NOMO-1 treated with DMSO at 0.1 percent for 48 hours (cell line): ENCODE measurements around the gene RRP15.
A peak's percentile ranks its signal among the peaks of the same experiment; 100 is the strongest.

Source experiments
- DNase-seq: peaks from one replicate; lab custom pipeline; 2025; ENCODE audit not compliant: unreplicated experiment; lab: John Stamatoyannopoulos, UW

RRP15 gene

GRCh38 chr1:218361298-218362065 is 76.4 kb downstream of the RRP15 start:
- DNase-seq: peak; percentile 7

- no peak for DNase-seq
Observed at GRCh38 chr1:218362418-218363076, 77.5 kb downstream of the RRP15 start.

DNA sequence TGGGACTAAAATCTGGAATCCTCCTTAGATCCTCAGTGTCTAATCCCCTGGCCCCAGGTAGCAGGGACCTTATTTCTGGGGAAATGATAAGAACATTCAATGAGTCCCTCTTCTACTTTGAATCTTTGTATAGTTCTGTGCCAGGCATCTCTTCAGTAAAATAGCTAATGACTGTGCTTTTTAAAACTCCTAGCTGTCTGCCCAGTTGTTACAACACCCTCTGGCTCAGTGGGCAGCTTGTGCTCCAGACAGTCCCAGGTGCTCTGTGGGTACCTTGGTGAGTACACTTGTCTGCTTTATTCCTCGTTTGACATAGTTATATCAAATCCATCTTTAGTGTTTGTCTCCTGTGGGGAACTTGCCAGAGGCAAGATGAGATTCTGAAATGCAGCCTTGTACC is 78.0 kb downstream of the RRP15 start:
- no peak for DNase-seq

- DNase-seq: no peak
Observed at GRCh38 chr1:218364028-218364710, 79.1 kb downstream of the RRP15 start.

DNA sequence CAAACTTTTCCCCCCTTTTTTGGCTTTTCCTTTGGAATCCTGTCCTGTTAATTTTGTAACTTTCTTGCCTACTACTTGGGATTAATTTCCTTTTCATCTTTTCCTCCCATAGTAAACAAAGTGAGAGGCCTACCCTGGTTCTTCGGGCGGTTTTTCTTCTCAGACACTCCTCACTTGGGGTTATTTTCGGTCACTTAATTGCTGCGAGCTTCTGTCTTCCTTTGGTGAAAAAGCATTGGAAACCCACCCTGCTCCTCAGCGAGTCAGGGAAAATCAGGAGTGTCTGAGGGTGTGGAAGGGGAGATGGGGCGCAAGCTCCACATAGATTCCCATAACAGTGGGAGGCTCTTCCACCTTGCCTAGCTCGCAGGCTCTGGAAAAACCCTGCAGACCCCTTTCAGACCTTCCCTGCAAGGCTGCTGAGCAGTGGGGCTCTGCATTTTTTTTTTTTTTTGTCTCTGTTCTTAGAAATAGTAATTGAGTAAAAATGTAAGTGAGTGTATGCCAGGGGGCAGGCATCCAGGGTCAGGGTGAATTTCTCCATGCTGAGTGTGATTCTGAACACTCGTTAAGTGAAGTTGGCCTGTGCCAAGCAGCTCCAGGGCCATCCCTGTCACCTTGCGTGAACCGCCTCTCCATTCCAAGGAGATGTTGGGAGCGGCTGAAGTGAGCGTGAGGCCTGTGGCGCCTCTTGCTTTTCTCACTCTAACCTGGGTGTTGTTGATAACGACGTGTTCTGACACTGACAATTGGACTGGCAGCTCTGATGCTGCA is 80.3 kb downstream of the RRP15 start:
- DNase-seq: no peak

GRCh38 chr1:218366322-218367052 is 81.4 kb downstream of the RRP15 start:
- DNase-seq: no peak

DNA sequence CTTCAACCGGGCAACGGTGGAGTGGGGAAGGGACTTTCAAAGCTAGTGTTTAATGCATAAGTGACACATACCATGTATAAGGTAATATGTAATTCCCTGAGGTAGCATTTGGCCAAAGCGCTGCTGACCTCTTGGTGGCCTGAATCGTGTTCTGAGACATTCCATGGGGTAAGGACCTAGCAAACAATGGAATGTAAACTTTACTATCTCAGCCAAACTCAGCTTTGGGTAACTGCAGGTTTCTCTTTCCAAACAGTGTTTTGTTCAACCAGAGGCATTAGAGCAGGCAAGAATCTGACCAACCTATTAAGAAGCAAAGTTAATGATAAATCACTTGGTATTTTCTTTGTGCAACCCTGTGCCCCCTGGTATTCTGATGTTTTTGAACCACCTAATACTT is 82.0 kb downstream of the RRP15 start:
- DNase-seq: no peak

- no peak for DNase-seq
Observed at GRCh38 chr1:218368686-218369085, 83.6 kb downstream of the RRP15 start.

DNA sequence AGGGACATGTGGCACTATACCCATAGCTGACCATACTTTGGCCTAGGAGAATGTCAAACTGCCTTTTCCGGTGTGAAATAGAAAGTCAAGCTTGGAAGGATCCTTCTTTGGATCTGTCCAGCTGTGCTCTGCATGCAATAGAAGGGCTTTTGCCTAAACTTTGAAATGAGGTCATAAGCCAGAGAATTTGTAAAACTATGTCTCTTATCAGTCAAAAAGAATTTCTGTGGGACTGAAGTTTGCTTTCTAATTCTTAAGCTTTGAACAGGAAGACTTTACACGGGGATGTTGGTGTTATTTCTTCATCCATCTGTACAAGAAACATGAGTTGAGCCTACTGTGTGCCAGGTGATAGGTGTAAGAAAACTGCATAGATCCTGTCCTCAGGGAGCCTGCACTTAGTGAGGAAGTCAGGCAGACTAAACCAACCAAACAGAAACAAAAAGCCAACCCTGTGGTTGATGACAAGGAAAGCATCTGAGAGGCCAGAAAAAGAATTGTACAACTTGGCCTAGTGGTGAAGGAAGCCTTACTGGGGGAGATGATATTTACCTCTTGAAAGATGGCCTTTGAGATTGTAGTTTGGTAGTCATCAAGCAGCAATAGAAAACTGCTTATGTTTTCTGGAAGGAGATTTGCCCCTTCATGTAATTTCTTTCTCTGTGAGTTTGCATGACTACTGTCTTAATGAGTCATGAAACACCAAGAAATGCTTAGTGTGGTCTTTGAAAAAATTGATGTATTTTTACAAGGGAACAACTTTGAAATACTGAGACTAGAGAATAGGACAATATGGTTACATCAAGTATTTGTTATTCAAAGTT is 84.8 kb downstream of the RRP15 start:
- no peak for DNase-seq

DNA sequence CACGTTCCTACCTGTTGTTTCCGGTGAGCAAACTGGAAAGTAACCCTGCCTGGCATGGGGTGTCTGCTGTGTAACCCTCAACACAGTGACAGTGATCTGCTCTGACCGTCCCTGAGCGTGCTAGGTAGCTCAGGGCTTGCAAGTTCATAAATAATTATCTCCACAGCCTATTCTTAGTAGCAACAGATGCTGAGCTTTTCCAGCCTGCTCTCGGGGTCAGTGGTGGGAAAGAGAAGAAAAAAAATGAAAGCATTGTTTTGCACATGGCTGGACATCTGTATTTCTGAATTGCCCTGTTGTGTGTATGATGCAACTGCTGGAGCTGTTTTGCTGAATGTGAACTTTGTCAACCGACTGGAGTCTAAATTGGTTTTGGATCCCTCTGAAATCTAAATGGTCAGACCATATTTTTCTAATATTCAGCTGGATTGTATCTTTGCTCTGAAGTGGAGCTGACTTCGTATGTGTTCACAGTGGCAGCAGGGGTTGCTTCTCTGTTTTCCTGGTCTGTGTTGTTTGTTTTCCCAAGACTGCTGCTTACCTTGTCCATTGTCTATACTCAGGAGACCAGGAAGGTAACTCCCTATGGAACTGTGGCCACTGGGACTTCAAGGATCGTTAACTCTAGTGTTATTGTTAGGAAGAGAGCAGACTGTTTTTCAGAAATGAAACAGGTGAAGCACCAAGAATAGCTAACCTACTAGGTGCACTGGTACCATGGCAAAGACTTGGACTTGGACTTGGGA is 87.0 kb downstream of the RRP15 start:
- DNase-seq: no peak

DNA sequence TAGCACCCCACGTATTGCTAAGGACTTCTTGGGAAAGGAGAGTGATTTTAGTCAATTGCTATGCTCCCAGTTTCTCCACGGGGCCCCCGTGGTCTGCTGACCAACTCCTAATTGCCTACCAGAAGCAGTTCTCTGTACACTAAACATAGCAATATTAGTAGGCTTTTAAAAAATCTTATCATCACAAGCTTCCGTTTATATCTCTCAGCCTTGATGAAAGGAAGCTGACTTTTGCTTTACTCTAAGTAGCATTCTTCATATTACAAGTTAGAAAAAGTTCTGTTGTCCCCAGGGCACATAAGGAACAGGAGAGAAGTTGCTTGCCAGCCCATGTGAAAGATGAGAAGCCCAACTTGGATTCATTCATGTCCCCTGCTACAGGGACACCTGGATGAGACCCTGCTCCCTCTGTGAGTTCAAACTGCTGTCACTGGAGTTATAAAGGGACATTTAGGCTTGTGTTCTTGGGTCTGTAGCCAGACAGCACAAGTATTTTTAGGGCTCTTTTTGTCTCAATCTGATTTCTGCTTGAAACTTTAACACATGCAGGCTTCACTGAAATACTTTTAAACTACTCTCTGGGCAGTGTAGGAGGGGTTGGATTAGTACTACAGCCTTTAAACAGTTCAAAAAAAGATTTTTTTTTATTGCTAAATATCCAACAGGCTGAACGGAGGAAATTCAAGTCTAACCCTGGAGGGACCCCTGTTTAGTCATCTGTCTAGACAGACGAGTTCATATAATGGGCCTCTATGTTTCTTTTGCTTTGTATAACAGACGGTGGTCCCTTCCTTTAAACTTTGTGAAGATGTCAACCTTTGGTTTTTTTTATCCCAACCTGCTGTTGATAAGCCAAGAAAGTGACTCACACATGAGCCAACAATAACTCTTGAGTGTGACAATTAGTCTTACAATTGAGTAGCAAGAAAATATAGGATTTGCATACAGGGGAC is 89.6 kb downstream of the RRP15 start:
- DNase-seq: no peak

DNA sequence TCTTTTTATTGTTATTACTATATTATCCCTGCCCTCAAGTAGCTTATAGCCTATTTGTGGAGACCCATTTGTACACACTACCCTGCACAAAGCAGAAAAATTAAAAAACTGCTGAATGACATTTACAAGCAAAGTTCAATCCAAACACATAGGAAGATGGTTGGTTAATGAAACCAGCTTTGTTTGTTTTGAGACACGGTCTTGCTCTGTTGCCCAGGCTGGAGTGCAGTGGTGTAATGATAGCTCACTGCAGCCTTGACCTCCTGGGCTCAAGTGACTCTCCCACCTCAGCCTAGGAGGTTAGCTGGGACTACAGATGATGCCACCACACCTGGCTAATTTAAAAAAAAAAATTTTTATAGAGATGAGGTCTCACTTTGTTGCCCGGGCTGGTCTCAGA is 91.6 kb downstream of the RRP15 start:
- DNase-seq: no peak

DNA sequence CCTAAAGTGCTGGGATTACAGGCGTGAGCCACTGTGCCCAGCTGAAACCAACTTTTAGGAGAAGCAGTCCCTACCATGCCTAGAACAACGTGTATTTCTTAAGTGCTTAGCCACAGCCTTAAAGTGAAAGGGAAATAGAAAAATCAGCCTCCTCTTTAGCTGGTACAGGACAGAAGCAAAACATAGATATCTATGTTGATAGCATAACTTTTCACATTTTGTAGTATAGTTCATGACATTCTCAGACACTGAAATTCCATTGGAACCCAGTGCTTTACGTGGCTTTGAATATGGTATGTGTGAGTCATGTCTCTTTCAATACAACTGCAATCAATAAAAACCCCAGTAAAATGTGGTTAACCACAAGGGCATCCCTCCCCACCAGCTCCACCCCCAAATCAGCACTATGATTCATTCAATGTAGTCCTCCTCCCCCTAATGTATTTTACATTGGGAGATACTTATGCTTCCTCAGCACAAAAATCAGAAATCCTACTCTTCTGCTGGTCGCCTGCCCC is 92.1 kb downstream of the RRP15 start:
- peak; percentile 89 for DNase-seq

GRCh38 chr1:218380125-218380977 is 95.3 kb downstream of the RRP15 start:
- DNase-seq: no peak

DNA sequence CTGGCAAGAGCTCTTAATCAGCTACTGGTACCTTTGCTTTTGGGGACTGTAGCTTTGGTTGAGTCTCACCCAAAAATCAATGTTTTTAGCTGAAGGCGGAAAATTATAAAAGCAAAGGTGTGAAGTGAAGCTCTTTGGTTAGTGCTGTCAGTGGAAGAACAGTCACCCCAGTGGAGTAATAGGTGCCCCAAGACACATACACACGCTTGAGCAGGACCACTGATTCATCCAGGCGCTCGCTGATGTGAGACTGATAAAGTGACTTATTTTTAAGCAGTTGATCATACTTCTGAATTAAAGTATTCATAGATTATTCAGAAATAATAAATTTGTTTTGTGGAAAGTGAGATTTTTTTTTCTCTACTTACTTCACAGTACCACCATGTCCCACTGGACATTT is 97.2 kb downstream of the RRP15 start:
- no peak for DNase-seq

GRCh38 chr1:218383051-218383450 is 98.0 kb downstream of the RRP15 start:
- DNase-seq: no peak

DNA sequence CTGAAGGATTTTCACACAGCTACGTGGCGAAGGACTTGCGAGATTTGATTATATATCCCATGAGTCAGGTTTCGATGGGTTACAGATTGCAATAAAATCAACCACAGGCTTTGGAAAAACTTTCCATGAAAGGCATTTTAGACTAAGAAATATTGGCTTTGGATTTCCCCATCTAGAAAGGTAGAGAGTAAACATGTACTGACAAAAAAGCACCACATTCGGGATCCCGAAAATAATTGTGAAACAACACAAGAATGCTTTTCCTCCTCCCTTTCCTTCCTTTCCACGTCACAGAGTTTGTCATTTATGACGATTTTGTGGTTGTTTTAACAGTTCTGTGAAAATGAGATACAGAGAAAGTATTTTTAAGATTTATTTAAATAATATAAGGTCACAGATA is 98.6 kb downstream of the RRP15 start:
- no peak for DNase-seq
